ENCODE data around the gene GLIS1.

The GLIS1 gene

GRCh38 chr1:53629101-53629691 is 109.8 kb downstream of the GLIS1 start:
- no peak for TF ChIP-seq EZH2 (IDR thresholded peaks at IDR 0.05)
- no peak for TF ChIP-seq POLR2AphosphoS5 (IDR thresholded peaks at IDR 0.05; ENCODE audit: borderline replicate concordance, low read depth, low read length)
- no peak for TF ChIP-seq FOXP2 (optimal IDR thresholded peaks at IDR 0.05; ENCODE audit: control extremely low read depth, extremely low read length, insufficient read depth)
- no peaks in the 10 kb centered on the region for H3K36me3 ChIP-seq (ENCODE audit: insufficient read depth, low read length)
- H3K9ac ChIP-seq (ENCODE audit: insufficient read length): no peak overlapping the region
- no peak overlapping the region for H3K27ac ChIP-seq
- no peaks in the 10 kb centered on the region for H3K9me3 ChIP-seq (ENCODE audit: low read depth, low read length)
- no peak overlapping the region for H3K4me3 ChIP-seq
- no peak for DNase-seq (ENCODE audit: low read depth, low spot score)

GRCh38 chr1:53628286-53628955 is 110.5 kb downstream of the GLIS1 start:
- no peak overlapping the region for H3K4me3 ChIP-seq
- no peak overlapping the region for H3K27ac ChIP-seq
- TF ChIP-seq FOXP2 (optimal IDR thresholded peaks at IDR 0.05; ENCODE audit: control extremely low read depth, extremely low read length, insufficient read depth) (no peak), POLR2AphosphoS5 (IDR thresholded peaks at IDR 0.05; ENCODE audit: borderline replicate concordance, low read depth, low read length) (no peak), EZH2 (IDR thresholded peaks at IDR 0.05) (no peak)
- no peak overlapping the region for H3K9ac ChIP-seq (ENCODE audit: insufficient read length)
- H3K9me3 ChIP-seq (ENCODE audit: low read depth, low read length): no peaks in the 10 kb centered on the region
- H3K36me3 ChIP-seq (ENCODE audit: insufficient read depth, low read length): no peaks in the 10 kb centered on the region
- DNase-seq (ENCODE audit: low read depth, low spot score): no peak

DNA sequence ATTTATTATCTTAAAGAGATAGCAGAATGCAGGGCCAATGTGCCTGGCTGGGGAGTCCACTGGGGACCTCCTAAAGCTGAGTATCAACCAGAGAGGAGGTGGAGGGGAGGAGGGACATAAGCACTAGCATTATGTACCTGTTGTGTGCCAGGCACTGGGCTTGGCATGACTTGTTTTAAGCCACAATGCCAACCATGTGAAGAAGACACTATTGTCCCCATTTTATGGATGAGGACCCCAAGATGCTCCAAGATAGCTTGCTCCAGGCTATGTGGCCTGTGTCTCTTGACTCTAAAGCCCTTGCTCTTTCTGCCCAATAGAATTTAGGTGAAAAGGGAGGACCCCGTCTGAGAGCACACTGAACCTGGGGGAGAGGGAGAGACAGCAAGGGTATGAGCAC is 111.3 kb downstream of the GLIS1 start:
- Histone ChIP-seq H3K9me3 (ENCODE audit: low read depth, low read length) (no peaks in the 10 kb centered on the region), H3K27ac (no peak overlapping the region), H3K4me3 (no peak overlapping the region), H3K9ac (ENCODE audit: insufficient read length) (no peak overlapping the region), H3K36me3 (ENCODE audit: insufficient read depth, low read length) (no peaks in the 10 kb centered on the region)
- DNase-seq (ENCODE audit: low read depth, low spot score): no peak
- TF ChIP-seq FOXP2 (optimal IDR thresholded peaks at IDR 0.05; ENCODE audit: control extremely low read depth, extremely low read length, insufficient read depth): no peak
- no peak for TF ChIP-seq EZH2 (IDR thresholded peaks at IDR 0.05)
- TF ChIP-seq POLR2AphosphoS5 (IDR thresholded peaks at IDR 0.05; ENCODE audit: borderline replicate concordance, low read depth, low read length): no peak

- TF ChIP-seq EZH2 (IDR thresholded peaks at IDR 0.05): no peak
- no peak for TF ChIP-seq POLR2AphosphoS5 (IDR thresholded peaks at IDR 0.05; ENCODE audit: borderline replicate concordance, low read depth, low read length)
- no peak for TF ChIP-seq FOXP2 (optimal IDR thresholded peaks at IDR 0.05; ENCODE audit: control extremely low read depth, extremely low read length, insufficient read depth)
- no peak overlapping the region for H3K4me3 ChIP-seq
- H3K27ac ChIP-seq: no peak overlapping the region
- H3K36me3 ChIP-seq (ENCODE audit: insufficient read depth, low read length): no peaks in the 10 kb centered on the region
- no peaks in the 10 kb centered on the region for H3K9me3 ChIP-seq (ENCODE audit: low read depth, low read length)
- no peak for DNase-seq (ENCODE audit: low read depth, low spot score)
- no peak overlapping the region for H3K9ac ChIP-seq (ENCODE audit: insufficient read length)
These were observed 111.9 kb downstream of the GLIS1 start for GRCh38 chr1:53627031-53627430.

- no peaks in the 10 kb centered on the region for H3K9me3 ChIP-seq (ENCODE audit: low read depth, low read length)
- no peak overlapping the region for H3K9ac ChIP-seq (ENCODE audit: insufficient read length)
- H3K4me3 ChIP-seq: no peak overlapping the region
- TF ChIP-seq EZH2 (IDR thresholded peaks at IDR 0.05) (no peak), FOXP2 (optimal IDR thresholded peaks at IDR 0.05; ENCODE audit: control extremely low read depth, extremely low read length, insufficient read depth) (no peak), POLR2AphosphoS5 (IDR thresholded peaks at IDR 0.05; ENCODE audit: borderline replicate concordance, low read depth, low read length) (no peak)
- no peak overlapping the region for H3K27ac ChIP-seq
- DNase-seq (ENCODE audit: low read depth, low spot score): no peak
- H3K36me3 ChIP-seq (ENCODE audit: insufficient read depth, low read length): no peaks in the 10 kb centered on the region
These were observed 112.3 kb downstream of the GLIS1 start for GRCh38 chr1:53626616-53627015.

DNA sequence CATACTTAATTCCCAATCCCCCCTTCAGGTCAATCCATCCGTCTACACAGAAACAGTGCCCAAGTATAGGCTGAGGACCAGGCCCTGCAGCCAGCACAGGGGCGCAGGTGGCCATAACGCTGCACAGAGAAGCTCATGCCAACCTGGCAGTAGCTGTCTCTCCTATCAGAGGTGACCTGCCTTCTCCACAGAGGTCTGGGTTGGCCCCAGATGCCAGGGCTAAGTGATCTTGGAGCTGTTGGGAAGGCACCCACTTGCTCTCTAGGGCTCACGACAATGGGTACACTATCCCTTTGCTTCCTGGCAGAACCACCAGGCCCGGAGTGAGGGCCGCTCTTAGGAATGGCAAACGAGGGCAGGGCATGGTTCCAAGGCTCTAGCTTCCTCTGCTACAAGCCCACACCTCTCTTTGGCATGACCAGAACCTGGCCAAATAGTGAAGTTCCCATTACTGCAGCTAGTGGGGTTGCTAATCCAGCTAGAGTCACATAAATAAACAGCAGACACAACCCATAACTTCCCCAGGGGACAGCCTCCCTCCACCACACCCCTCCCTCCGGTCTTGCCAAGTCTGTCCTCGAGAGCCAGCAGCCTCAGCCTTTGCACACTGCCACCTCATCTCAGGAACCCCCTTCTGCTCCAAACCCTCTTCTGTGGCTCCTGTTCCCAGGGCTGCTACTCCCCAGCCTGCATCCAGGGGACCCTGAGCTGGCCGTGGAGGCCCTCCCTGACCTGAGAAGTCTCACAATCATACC is 113.0 kb downstream of the GLIS1 start:
- TF ChIP-seq EZH2 (IDR thresholded peaks at IDR 0.05): no peak
- no peak for TF ChIP-seq FOXP2 (optimal IDR thresholded peaks at IDR 0.05; ENCODE audit: control extremely low read depth, extremely low read length, insufficient read depth)
- no peak for TF ChIP-seq POLR2AphosphoS5 (IDR thresholded peaks at IDR 0.05; ENCODE audit: borderline replicate concordance, low read depth, low read length)
- Histone ChIP-seq H3K36me3 (ENCODE audit: insufficient read depth, low read length) (no peaks in the 10 kb centered on the region), H3K9ac (ENCODE audit: insufficient read length) (no peak overlapping the region), H3K4me3 (no peak overlapping the region), H3K9me3 (ENCODE audit: low read depth, low read length) (no peaks in the 10 kb centered on the region), H3K27ac (no peak overlapping the region)
- DNase-seq (ENCODE audit: low read depth, low spot score): no peak

GRCh38 chr1:53625049-53625448 is 113.9 kb downstream of the GLIS1 start:
- no peaks in the 10 kb centered on the region for H3K36me3 ChIP-seq (ENCODE audit: insufficient read depth, low read length)
- no peak for TF ChIP-seq FOXP2 (optimal IDR thresholded peaks at IDR 0.05; ENCODE audit: control extremely low read depth, extremely low read length, insufficient read depth)
- H3K9ac ChIP-seq (ENCODE audit: insufficient read length): no peak overlapping the region
- no peak for DNase-seq (ENCODE audit: low read depth, low spot score)
- H3K4me3 ChIP-seq: no peak overlapping the region
- no peaks in the 10 kb centered on the region for H3K9me3 ChIP-seq (ENCODE audit: low read depth, low read length)
- no peak overlapping the region for H3K27ac ChIP-seq

DNA sequence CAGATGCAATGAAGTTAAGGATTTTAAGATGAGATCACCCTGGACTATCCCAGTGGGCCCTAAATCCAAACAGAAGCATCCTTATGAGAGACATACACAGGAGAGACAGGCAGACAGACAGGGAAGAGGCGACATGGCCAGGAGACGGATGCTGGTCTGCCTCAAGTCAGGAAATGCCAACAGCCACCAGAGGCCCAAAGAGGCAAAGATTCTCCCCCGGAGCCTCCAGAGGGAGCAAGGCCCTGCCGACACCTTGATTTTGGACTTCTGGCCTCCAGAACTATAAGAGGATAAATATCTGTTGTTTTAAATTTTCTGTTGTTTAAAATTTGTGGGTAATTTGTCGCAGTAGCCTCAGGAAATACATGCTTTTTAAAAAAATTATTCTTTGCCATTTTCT is 116.4 kb downstream of the GLIS1 start:
- no peak overlapping the region for H3K27ac ChIP-seq
- TF ChIP-seq EZH2 (IDR thresholded peaks at IDR 0.05) (no peak), FOXP2 (optimal IDR thresholded peaks at IDR 0.05; ENCODE audit: control extremely low read depth, extremely low read length, insufficient read depth) (no peak), POLR2AphosphoS5 (IDR thresholded peaks at IDR 0.05; ENCODE audit: borderline replicate concordance, low read depth, low read length) (no peak)
- H3K36me3 ChIP-seq (ENCODE audit: insufficient read depth, low read length): no peaks in the 10 kb centered on the region
- H3K4me3 ChIP-seq: no peak overlapping the region
- DNase-seq (ENCODE audit: low read depth, low spot score): no peak
- H3K9me3 ChIP-seq (ENCODE audit: low read depth, low read length): no peaks in the 10 kb centered on the region
- no peak overlapping the region for H3K9ac ChIP-seq (ENCODE audit: insufficient read length)

Measured in SK-N-MC (cell line).